ENCODE measurements around the gene INF2. TPM values are rescaled to one million over a fixed set of nuclear protein-coding genes. Genes with fewer than 3 reads are reported as not detected.

INF2 gene
- total RNA-seq, 4 donors from 2014 or later = 36.7 to 43.6 (median 37.8) TPM

DNA sequence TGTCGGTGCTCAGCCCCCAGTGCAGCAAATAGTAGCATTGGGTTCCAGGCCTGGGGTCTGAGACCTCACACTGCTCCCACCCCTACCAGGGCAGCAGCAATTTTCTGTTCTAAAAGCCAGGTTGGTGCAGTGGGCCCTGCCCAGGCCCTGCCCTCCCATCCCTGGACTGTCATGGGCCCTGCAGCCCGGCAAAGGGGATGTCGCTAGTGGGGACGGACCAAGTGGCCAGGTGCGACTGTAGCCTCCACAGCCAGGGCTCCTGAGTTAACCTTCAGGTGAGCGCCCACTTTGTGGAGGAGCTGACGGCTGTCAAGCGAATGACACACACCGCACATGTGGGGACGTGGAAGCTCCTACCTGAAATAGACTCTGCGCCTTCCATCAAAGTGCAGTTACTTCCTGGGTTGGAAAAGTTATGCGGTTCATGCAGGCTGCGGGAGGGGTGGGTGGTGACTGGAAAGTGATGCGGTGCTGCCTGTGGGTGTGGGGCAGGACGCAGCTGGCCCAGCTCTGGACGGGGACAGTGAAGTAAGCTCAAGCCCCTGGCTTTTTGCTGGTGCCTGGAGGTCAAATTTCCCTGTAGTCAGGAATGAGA is 1.5 kb downstream of the INF2 start:
- TF ChIP-seq POLR2A (IDR thresholded peaks at IDR 0.05) = no peak
- TF ChIP-seq, protein P1, sequence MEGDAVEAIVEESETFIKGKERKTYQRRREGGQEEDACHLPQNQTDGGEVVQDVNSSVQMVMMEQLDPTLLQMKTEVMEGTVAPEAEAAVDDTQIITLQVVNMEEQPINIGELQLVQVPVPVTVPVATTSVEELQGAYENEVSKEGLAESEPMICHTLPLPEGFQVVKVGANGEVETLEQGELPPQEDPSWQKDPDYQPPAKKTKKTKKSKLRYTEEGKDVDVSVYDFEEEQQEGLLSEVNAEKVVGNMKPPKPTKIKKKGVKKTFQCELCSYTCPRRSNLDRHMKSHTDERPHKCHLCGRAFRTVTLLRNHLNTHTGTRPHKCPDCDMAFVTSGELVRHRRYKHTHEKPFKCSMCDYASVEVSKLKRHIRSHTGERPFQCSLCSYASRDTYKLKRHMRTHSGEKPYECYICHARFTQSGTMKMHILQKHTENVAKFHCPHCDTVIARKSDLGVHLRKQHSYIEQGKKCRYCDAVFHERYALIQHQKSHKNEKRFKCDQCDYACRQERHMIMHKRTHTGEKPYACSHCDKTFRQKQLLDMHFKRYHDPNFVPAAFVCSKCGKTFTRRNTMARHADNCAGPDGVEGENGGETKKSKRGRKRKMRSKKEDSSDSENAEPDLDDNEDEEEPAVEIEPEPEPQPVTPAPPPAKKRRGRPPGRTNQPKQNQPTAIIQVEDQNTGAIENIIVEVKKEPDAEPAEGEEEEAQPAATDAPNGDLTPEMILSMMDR (IDR thresholded peaks at IDR 0.05) = no peak
- WGBS, 2 donors = 63% methylated on average over 7 of the region's 16 CpGs; no CpG with 5 or more reads in 1 of the 2 donors
- H3K9me3 ChIP-seq = no peaks in the 10 kb centered on the region
- peaks cover 63 to 96% (median 80%) of the 10 kb centered on the region in 3 donors for H3K4me1 ChIP-seq
- H3K36me3 ChIP-seq = peaks cover 0 to 2% (median 0%) of the 10 kb centered on the region in 3 donors
- no peaks in the 10 kb centered on the region for H3K27me3 ChIP-seq
- H3K27ac ChIP-seq = peak overlapping the region in 3 of 4 donors; percentile 86 to 90 (median 87)
- intact Hi-C loops (cut with DNase I) = no loop called here
- H3K4me3 ChIP-seq = peak overlapping the region in 3 of 4 donors; percentile 72 to 99 (median 96)
- DNase-seq = no peak

DNA sequence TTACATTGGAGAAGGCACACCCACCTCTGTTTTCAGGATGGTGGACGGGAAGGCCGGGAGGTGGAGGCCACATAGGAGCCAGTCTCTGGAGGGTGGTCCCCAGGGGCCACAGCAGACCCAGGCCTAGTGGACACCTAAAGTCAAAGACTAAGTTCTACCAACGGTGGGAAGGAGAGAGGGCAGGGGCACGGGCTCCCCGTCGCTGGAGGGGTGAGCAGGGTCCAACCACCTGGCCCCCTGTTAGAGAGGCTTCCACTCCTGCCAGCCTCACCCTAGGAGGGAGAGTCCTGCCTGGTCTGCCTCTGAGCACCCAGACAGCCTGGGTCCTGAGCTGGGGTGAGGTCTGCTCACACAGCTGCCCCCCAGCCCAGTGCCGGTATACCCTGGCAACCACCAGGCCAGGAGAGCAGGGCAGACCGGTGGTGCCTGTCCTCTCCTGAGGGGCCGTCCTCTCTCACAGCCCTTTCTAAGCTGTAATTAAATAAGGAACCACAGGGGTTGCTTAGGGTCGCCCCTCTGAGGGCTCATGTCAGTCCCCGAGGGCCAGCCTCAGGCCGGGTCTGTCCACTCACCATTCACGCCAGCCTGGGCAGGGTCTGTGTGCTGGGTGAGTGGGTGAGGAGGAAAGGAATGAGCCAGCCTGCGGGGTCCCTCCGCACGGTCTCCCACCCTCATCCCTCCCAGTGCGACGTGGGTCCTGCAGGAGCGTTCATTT is 2.3 kb downstream of the INF2 start:
- intact Hi-C loops (cut with DNase I) = no loop called here
- no peak for DNase-seq
- H3K9me3 ChIP-seq = no peaks in the 10 kb centered on the region
- peaks cover 63 to 99% (median 88%) of the 10 kb centered on the region in 3 donors for H3K4me1 ChIP-seq
- H3K36me3 ChIP-seq = peaks cover 0 to 10% (median 0%) of the 10 kb centered on the region in 3 donors
- peak overlapping the region in 1 of 4 donors; percentile 99 for H3K4me3 ChIP-seq
- 73 to 88% methylated on average over 6 to 7 of the region's 19 CpGs for WGBS, 2 donors
- no peaks in the 10 kb centered on the region for H3K27me3 ChIP-seq
- H3K27ac ChIP-seq = peak overlapping the region in 3 of 4 donors; percentile 13 to 87 (median 29)
- no peak for TF ChIP-seq POLR2A (IDR thresholded peaks at IDR 0.05)
- TF ChIP-seq, protein P1 (IDR thresholded peaks at IDR 0.05) = no peak

DNA sequence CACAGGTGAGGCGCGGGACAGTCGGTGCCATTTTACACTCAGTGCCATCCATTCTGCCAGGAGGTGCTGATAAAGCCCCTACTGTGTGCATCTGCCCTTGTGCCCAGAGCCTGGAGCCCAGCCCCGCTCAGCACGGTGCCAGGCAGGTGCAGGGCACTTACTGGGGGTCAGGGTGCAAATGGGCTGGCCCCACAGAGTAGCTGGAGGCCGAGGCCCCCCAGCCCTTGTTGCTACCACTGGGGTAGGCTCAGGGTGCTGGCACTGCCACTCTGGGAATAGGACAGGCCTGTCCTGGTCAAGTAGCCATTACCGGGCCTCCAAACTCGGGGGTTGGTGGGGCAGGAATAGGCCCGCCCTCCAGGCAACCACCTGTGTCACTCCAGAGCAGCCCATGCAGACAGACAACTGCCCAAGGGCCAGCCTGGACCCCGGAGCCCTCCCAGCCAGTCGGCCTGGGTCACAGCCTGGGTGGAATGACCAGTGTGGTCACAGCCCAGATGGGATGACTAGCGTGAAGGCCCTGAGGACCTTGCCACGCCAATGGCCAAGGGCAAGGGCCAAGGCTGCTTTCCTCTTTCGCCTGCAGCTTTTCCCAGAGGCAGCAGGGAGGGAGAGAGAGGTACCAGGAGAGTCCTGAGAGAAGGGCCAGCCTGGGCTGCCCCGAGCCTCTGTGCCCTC is 3.0 kb downstream of the INF2 start:
- Histone ChIP-seq H3K9me3 (no peaks in the 10 kb centered on the region), H3K4me1 (peaks cover 61 to 99% (median 88%) of the 10 kb centered on the region in 3 donors), H3K27me3 (no peaks in the 10 kb centered on the region), H3K4me3 (no peak overlapping the region), H3K36me3 (peaks cover 0 to 14% (median 0%) of the 10 kb centered on the region in 3 donors), H3K27ac (peak overlapping the region in 1 of 4 donors; percentile 57)
- no peak for DNase-seq
- WGBS, 2 donors = 95 to 96% methylated on average over 3 to 4 of the region's 15 CpGs
- no peak for TF ChIP-seq POLR2A (IDR thresholded peaks at IDR 0.05)
- TF ChIP-seq, protein P1 (IDR thresholded peaks at IDR 0.05) = no peak
- intact Hi-C loops (cut with DNase I) = no loop called here

DNA sequence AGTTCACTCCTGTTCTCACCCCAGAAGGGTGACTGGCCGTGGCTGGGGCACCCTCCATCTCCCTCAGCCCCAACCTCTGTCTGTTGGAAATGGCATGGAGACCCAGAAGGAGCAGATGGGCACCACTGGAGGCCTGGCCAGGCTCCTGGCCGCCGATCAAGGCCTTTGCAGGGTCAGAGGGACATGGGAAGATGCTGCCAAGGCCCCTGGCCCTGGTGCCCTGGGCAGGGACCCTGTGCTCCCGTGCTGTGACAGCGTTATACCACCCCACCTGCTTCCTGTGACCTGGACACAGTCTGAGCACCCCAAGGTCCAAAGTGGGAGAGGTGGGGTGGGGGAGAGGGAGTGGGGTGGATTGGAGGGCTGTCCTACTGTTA is 3.5 kb downstream of the INF2 start:
- no peak for DNase-seq
- Histone ChIP-seq H3K4me1 (peaks cover 61 to 99% (median 88%) of the 10 kb centered on the region in 3 donors), H3K27ac (peak overlapping the region in 1 of 4 donors; percentile 57), H3K36me3 (peaks cover 0 to 14% (median 0%) of the 10 kb centered on the region in 3 donors), H3K27me3 (no peaks in the 10 kb centered on the region), H3K4me3 (no peak overlapping the region), H3K9me3 (no peaks in the 10 kb centered on the region)
- intact Hi-C loops (cut with DNase I) = no loop called here
- TF ChIP-seq, protein P1 (IDR thresholded peaks at IDR 0.05) = no peak
- TF ChIP-seq POLR2A (IDR thresholded peaks at IDR 0.05) = no peak
- no CpG with 5 or more reads among the region's 5 CpGs for WGBS, 2 donors

Data from esophagus squamous epithelium (tissue), 5 donors.